Liver (tissue), 9 donors: ENCODE results near the gene USP40. TPM values are rescaled to one million over a fixed set of nuclear protein-coding genes. Genes with fewer than 3 reads are reported as not detected.

ENCODE experiments used
- DNase-seq: peaks from one replicate; pipeline ENCODE4 v3.0.0-alpha.2; 2017; ENCODE audit warnings: low spot score
- H3K27ac ChIP-seq, 2 donors: one replicate each; pipeline ENCODE4 v1.7.0; 2013; ENCODE audit warnings: inconsistent platforms in 2 of 2, low read length in 2 of 2, control low read depth in 1 of 2, low read depth in 1 of 2, mild to moderate bottlenecking in 1 of 2
- H3K27me3 ChIP-seq, 4 donors: one replicate each; pipeline versions ENCODE4 v1.6.1 to v1.7.0; 2013; ENCODE audit warnings: low read length in 3 of 4, inconsistent platforms in 1 of 4, mild to moderate bottlenecking in 1 of 4, moderate library complexity in 1 of 4; ENCODE audit not compliant: control insufficient read depth in 4 of 4, insufficient read depth in 4 of 4
- H3K36me3 ChIP-seq, 4 donors: one replicate each; pipeline versions ENCODE4 v1.6.1 to v1.7.0; 2013; ENCODE audit warnings: low read length in 3 of 4, mild to moderate bottlenecking in 3 of 4, low read depth in 1 of 4, moderate library complexity in 1 of 4; ENCODE audit not compliant: control insufficient read depth in 4 of 4, insufficient read depth in 3 of 4
- H3K4me1 ChIP-seq, 4 donors: one replicate each; pipeline versions ENCODE4 v1.6.1 to v1.7.0; 2013; ENCODE audit warnings: low read length in 3 of 4, mild to moderate bottlenecking in 3 of 4, moderate library complexity in 1 of 4; ENCODE audit not compliant: control insufficient read depth in 4 of 4, insufficient read depth in 4 of 4
- H3K4me3 ChIP-seq, 3 donors: one replicate each; pipeline versions ENCODE4 v1.6.1 to v1.7.0; 2013; ENCODE audit warnings: low read length in 3 of 3, control low read depth in 1 of 3, low read depth in 1 of 3, mild to moderate bottlenecking in 1 of 3
- H3K9ac ChIP-seq, 2 donors: one replicate each; pipeline ENCODE4 v1.7.0; 2013; ENCODE audit warnings: low read length in 2 of 2, mild to moderate bottlenecking in 2 of 2, moderate library complexity in 2 of 2, control low read depth in 1 of 2, low read depth in 1 of 2
- H3K9me3 ChIP-seq, 4 donors: one replicate each; pipeline versions ENCODE4 v1.6.1 to v1.7.0; 2013; ENCODE audit warnings: low read length in 3 of 4; ENCODE audit not compliant: control insufficient read depth in 4 of 4
- ATF3 ChIP-seq: IDR thresholded peaks from 2 replicates; pipeline ENCODE4 v1.6.1; 2016; ENCODE audit warnings: antibody characterized with exemption
- CTCF ChIP-seq: fragments of 150-350 bp; IDR thresholded peaks from 2 replicates; pipeline ENCODE4 v1.5.1; 2017; ENCODE audit warnings: improper control_type of control experiment, low read depth, low read length; ENCODE audit not compliant: missing input control
- EGR1 ChIP-seq, 2 donors: IDR thresholded peaks; 2 replicates each; pipeline ENCODE4 v1.6.1; 2016 to 2018; ENCODE audit warnings: antibody characterized with exemption in 2 of 2, low read depth in 2 of 2
- FOXA1 ChIP-seq: IDR thresholded peaks from 2 replicates; pipeline ENCODE4 v1.6.1; 2016; ENCODE audit warnings: antibody characterized with exemption
- FOXA2 ChIP-seq: IDR thresholded peaks from 2 replicates; pipeline ENCODE4 v1.6.1; 2016; ENCODE audit warnings: antibody characterized with exemption
- GABPA ChIP-seq, 2 donors: IDR thresholded peaks in 1 of 2; conservative IDR thresholded peaks in 1 of 2; 2 replicates each; pipeline ENCODE4 v1.6.1; 2016; ENCODE audit warnings: antibody characterized with exemption in 2 of 2, mild to moderate bottlenecking in 1 of 2, moderate library complexity in 1 of 2
- HNF4A ChIP-seq, 2 donors: conservative IDR thresholded peaks; 2 replicates each; pipeline ENCODE4 v1.6.1; 2016; ENCODE audit warnings: antibody characterized with exemption in 2 of 2, mild to moderate bottlenecking in 2 of 2
- HNF4G ChIP-seq: IDR thresholded peaks from 2 replicates; pipeline ENCODE4 v1.6.1; 2016; ENCODE audit warnings: antibody characterized with exemption
- JUND ChIP-seq, 2 donors: IDR thresholded peaks; 2 replicates each; pipeline ENCODE4 v1.6.1; 2016; ENCODE audit warnings: antibody characterized with exemption in 2 of 2
- MAX ChIP-seq: IDR thresholded peaks from 2 replicates; pipeline ENCODE4 v1.6.1; 2016; ENCODE audit warnings: antibody characterized with exemption
- NR2F2 ChIP-seq: IDR thresholded peaks from 2 replicates; pipeline ENCODE4 v1.6.1; 2016; ENCODE audit warnings: antibody characterized with exemption
- RAD21 ChIP-seq, 2 donors: IDR thresholded peaks; 2 replicates each; pipeline ENCODE4 v1.6.1; 2016; ENCODE audit warnings: antibody characterized with exemption in 2 of 2, mild to moderate bottlenecking in 2 of 2
- REST ChIP-seq: IDR thresholded peaks from 2 replicates; pipeline ENCODE4 v1.6.1; 2016; ENCODE audit warnings: antibody characterized with exemption, mild to moderate bottlenecking
- RXRA ChIP-seq, 2 donors: IDR thresholded peaks; 2 replicates each; pipeline ENCODE4 v1.6.1; 2017 to 2018; ENCODE audit warnings: antibody characterized with exemption in 2 of 2, mild to moderate bottlenecking in 1 of 2
- TAF1 ChIP-seq: conservative IDR thresholded peaks from 2 replicates; pipeline ENCODE4 v1.6.1; 2016; ENCODE audit warnings: antibody characterized with exemption, mild to moderate bottlenecking
- YY1 ChIP-seq: IDR thresholded peaks from 2 replicates; pipeline ENCODE4 v1.6.1; 2016; ENCODE audit warnings: antibody characterized with exemption, mild to moderate bottlenecking
- ZBTB33 ChIP-seq: IDR thresholded peaks from 2 replicates; pipeline ENCODE4 v1.6.1; 2016; ENCODE audit warnings: antibody characterized with exemption
- WGBS: extraction: QIAGEN DNeasy Blood & Tissue Kit; methylation state at CpG from one replicate; pipeline ENCODE4 v1.1.7; 2013; 5-methylcytosine and 5-hydroxymethylcytosine counted together
- polyA plus RNA-seq, 2 donors: library from polyadenylated mRNA; stranded (reverse) in 1 of 2; unstranded in 1 of 2; fragments of 200-250 nt in 1 of 2; fragments of >200 nt in 1 of 2; fragmentation: Nextera tagmentation in 1 of 2; extraction: Ambion mirVana in 1 of 2; gene quantifications; one replicate each; pipeline versions ENCODE4 v1.2.1 to v1.2.3, GENCODE V29; 2013 to 2015
- total RNA-seq, 2 donors: library from RNA; depleted of rRNA; stranded (reverse); fragments of >200 nt; gene quantifications; one replicate each; pipeline ENCODE4 v1.2.3, GENCODE V29; 2014
- donor health status: healthy.
- donor health status: healthy.
- donor health status: healthy.
- donor health status: healthy.
- donor health status: healthy.

Gene USP40
- total and polyA plus RNA-seq, 4 donors: 12.0 to 29.0 (median 17.1) TPM

- H3K27me3 ChIP-seq: no peaks in the 10 kb centered on the region
- peaks cover 0 to 4% (median 0%) of the 10 kb centered on the region in 4 donors for H3K4me1 ChIP-seq
- no peak overlapping the region for H3K27ac ChIP-seq
- peak; percentile 8 for DNase-seq
- no peaks in the 10 kb centered on the region for H3K9me3 ChIP-seq
- no peak for TF ChIP-seq REST
- TF ChIP-seq FOXA1: no peak
- TF ChIP-seq FOXA2: no peak
- TF ChIP-seq NR2F2: no peak
- no peak for TF ChIP-seq RXRA (IDR thresholded peaks at IDR 0.05)
- TF ChIP-seq EGR1 (IDR thresholded peaks at IDR 0.05; ENCODE audit: low read depth in 2 of 2): no peak
- TF ChIP-seq CTCF: no peak
- TF ChIP-seq TAF1: no peak
- no peak for TF ChIP-seq HNF4G
- TF ChIP-seq ZBTB33: no peak
- no peak for TF ChIP-seq YY1
- no peak for TF ChIP-seq GABPA (IDR thresholded peaks at IDR 0.05 in 1 of 2, conservative IDR thresholded peaks at IDR 0.05 in 1 of 2)
- no peak for TF ChIP-seq RAD21 (IDR thresholded peaks at IDR 0.05)
- TF ChIP-seq MAX: no peak
- TF ChIP-seq ATF3: no peak
- TF ChIP-seq JUND (IDR thresholded peaks at IDR 0.05): no peak
- no peak for TF ChIP-seq HNF4A (conservative IDR thresholded peaks at IDR 0.05)
- no peak overlapping the region for H3K9ac ChIP-seq
- H3K4me3 ChIP-seq: no peak overlapping the region
- WGBS: 86% methylated on average over 20 of the region's 20 CpGs
- H3K36me3 ChIP-seq: peaks cover 0 to 4% (median 0%) of the 10 kb centered on the region in 4 donors
These were observed 137.2 kb downstream of the USP40 start for GRCh38 chr2:233429175-233429897.
